ENCODE data around the gene DNAJB8. TPM values are rescaled to one million over a fixed set of nuclear protein-coding genes. Genes with fewer than 3 reads are reported as not detected.

The DNAJB8 gene
- total and polyA plus RNA-seq, 9 of the 15 experiments (the other 6 are each of a cell fraction or from before 2014, with no cell fraction given) = not detected

- no peak for TF ChIP-seq ETS2 (tag; IDR thresholded peaks at IDR 0.05; ENCODE audit: borderline replicate concordance, poor library complexity, severe bottlenecking)
- no peak for TF ChIP-seq ZNF583 (CRISPR knock-in tag; IDR thresholded peaks at IDR 0.05)
- TF ChIP-seq NBN (IDR thresholded peaks at IDR 0.05; ENCODE audit: low read depth) = no peak
- TF ChIP-seq NR2F6 (CRISPR knock-in tag; IDR thresholded peaks at IDR 0.05) = no peak
- TF ChIP-seq POLR2B (IDR thresholded peaks at IDR 0.05; ENCODE audit: low read depth, partially characterized antibody) = no peak
- no peak for TF ChIP-seq RERE (CRISPR knock-in tag; IDR thresholded peaks at IDR 0.05; ENCODE audit: borderline replicate concordance)
- no peak for TF ChIP-seq POLR2A (conservative IDR thresholded peaks at IDR 0.05)
- TF ChIP-seq VEZF1 (CRISPR knock-in tag; IDR thresholded peaks at IDR 0.05) = no peak
These were observed 11.6 kb downstream of the DNAJB8 start (continued) for GRCh38 chr3:128455116-128455515.

All from K562 (cell line).